GM12801 (cell line): ENCODE measurements around the gene SPX.

ENCODE experiments used
- TF ChIP-seq, protein P1 (sequence below): IDR thresholded peaks from one replicate; pipeline ENCODE4 v1.5.1; 2011; ENCODE audit warnings: control low read depth; ENCODE audit not compliant: insufficient read length; ENCODE audit errors: extremely low read depth

SPX gene

DNA sequence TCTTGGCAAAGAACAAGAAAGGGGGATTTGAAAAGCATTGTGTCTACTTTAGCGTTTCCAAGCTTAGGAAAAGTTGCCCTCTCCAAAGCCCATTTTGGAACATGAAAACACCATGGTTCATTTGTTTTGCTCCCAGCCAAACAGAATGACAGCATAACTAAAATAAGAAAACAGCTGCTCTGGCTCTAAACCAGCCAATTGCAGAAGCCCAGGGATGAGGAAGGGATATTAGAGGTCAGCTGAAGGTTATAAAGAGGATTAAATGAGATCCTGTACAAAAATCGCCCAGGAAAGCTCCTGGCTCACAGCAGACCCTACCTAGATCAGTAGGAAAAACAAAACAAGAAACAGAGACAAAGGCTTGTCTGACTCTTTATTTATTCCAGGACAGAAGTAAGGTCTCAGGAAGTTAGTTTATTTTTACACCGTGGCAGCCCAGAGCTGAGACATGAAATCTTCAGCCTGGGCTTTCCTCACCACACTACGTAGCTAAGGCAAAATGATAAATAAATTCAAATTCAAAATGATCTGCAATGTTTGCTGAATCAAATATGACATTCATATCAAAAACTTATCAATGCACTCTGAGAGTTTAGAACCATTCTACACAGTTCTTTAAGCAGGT, 25.9 kb downstream of the SPX start:
- TF ChIP-seq, protein P1, sequence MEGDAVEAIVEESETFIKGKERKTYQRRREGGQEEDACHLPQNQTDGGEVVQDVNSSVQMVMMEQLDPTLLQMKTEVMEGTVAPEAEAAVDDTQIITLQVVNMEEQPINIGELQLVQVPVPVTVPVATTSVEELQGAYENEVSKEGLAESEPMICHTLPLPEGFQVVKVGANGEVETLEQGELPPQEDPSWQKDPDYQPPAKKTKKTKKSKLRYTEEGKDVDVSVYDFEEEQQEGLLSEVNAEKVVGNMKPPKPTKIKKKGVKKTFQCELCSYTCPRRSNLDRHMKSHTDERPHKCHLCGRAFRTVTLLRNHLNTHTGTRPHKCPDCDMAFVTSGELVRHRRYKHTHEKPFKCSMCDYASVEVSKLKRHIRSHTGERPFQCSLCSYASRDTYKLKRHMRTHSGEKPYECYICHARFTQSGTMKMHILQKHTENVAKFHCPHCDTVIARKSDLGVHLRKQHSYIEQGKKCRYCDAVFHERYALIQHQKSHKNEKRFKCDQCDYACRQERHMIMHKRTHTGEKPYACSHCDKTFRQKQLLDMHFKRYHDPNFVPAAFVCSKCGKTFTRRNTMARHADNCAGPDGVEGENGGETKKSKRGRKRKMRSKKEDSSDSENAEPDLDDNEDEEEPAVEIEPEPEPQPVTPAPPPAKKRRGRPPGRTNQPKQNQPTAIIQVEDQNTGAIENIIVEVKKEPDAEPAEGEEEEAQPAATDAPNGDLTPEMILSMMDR, result no peak

DNA sequence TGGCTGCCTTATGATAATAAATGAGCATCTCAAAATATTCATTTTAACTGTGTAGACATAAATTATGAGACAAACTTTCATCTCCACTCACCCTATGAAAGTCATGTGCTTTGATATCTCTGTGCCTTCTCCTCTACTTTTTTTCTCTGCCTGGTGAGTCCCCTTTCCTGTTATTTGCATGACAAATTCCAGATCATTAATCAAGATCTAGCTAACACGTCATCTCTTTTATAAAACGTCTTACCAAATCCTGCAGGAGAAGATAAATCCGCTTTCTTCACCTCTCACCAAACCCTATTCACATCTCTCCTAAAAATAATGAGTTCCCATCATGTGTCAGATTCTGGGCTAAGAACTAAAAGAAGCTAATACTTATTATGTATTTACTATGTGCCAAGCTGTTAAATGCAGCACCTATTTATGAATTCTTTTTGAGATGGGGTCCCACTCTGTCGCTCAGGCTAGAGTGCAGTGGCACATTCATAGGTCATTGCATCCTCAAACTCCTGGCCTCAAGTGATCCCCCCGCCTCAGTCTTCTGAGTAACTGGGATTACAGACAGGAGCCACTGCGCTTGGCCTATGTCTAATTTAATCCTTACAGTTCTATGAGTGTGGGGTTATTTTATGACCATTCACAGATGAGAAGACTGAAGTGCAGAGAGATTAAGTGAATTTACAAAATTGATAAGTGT, 26.7 kb downstream of the SPX start:
- TF ChIP-seq, protein P1, result no peak

DNA sequence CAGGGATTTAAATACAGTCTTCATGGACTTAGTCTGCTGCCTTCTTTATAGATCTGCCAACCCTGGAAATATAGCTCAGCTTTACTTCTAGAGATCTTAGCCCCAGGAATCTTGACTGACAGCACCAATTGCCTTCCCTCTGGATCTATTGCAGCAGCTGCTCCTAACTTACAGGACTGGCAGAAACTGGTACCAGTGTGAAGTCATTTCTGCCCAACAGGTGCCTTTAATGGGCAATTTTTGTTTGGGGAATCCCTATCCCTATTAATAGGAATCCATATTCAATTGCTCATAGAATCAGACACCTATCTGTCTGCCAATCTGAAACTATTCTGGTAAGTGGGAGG, 27.2 kb downstream of the SPX start:
- TF ChIP-seq, protein P1, result no peak

DNA sequence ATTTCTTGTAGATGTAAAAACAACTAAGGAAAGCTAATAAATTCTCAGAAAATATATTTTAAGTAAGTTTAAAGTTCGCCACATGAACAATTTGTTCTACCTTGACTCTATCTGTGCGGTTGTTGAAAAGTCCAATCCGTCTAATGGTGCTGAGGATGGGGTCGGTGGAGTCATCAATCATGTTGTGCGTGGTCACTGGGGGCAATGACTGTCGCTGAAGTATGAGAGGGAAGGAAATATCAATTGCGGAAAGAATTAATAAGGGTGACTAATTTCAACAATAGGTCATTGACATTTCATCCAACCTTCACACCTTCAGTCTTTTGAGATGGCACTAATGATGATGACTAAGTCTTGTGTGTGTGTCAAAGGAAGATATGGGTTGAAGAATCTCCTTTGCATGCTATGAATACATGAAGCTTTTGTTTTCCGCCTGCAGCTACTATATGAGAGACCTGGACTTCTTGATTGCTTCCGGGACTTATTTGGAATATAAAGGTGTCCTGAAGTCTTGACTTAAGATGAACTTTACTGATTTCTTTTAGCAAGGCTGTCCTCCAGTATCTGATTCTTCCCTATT, 32.1 kb downstream of the SPX start:
- TF ChIP-seq, protein P1, result no peak

DNA sequence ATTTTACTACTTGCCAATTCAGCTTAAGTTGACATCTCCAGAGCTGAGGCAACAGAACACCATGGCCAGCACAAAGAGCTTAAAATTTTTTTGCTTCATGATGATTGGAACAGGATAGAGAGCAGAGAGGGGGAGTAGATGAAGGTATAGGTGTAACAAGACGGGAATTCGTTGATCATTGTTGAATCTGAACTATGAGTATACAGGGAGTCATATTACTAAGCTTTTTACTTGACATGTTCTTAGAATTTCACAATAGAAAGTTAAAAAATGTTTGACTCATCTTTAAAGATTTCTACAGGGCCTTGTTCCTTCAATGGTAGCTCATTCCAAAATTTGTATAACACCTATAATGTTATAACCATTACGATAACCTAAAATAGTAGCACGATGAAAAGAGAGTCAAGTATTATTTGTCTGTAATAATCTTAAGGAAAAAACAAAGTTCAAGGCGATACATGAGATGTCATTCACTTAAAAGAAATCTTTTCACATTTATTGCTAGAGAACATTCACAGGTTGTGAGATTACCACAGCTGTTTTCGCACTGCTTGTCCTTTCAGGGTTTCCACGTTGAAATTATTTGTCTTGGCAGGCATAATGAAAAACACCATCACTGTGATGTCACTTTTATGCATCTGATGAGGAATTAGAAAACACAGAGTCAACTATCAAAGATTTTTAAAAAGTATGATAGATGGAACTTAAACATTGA, 33.9 kb downstream of the SPX start:
- TF ChIP-seq, protein P1, result no peak

DNA sequence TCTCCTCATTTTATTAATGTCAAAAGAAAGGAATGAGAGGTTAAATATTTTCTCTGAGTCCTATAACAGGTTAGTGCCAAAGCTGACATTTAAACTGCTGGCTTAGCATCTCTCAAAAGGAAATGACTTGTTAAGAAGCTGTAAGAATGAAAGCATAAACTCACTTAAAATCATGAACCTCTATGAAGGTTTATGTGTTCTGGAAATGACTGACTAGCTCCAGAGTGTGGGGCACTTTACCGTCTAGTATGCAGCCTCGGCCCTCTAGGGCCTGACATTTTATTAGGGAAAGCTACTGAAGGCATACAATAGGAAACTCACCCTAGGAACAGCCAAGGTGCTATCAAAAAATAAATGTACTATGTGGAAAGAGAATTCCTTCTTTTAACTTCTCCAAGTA, 35.1 kb downstream of the SPX start:
- TF ChIP-seq, protein P1, result no peak

DNA sequence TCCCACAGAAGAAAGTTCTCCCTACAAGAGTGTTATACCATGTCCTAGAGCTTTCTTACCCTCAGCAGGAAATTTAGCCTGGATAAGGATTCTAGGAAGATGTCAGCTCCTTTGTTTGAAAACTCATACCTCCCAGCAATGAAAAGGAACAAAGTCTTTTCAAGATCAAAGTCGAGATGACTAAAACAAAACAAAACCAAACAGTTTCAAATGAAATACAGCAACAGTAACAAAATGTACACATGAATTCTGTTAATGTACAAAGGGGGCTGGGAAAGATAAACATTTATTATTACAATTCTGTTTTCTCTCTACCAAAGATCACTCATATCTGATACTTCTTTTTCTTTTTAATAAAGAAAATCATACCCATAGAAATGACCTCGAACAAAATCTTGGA, 36.8 kb downstream of the SPX start:
- TF ChIP-seq, protein P1, result no peak
